UCSD-AML1 (cell line): ENCODE measurements around the gene LRBA.
"Not testable (repeated sequence)": the region's sequence is repeated elsewhere in the genome, so short reads cannot be mapped to it uniquely, and the experiment has no call there.

Experiments
- DNase-seq: peaks from one replicate; lab custom pipeline; 2025; ENCODE audit not compliant: unreplicated experiment; lab: John Stamatoyannopoulos, UW

Gene LRBA

GRCh38 chr4:150534818-150535217, 480.3 kb downstream of the LRBA start:
- DNase-seq: no peak

GRCh38 chr4:150533673-150534072, 481.4 kb downstream of the LRBA start:
- DNase-seq: no peak

- no peak for DNase-seq
Observed at GRCh38 chr4:150525321-150525868, 489.7 kb downstream of the LRBA start.

- no peak for DNase-seq
Observed at GRCh38 chr4:150518559-150518958, 496.5 kb downstream of the LRBA start.

- DNase-seq: no peak
Observed at GRCh38 chr4:150515135-150515534, 499.9 kb downstream of the LRBA start.

- no peak for DNase-seq
Observed at GRCh38 chr4:150514709-150515108, 500.4 kb downstream of the LRBA start.

- no peak for DNase-seq
Observed at GRCh38 chr4:150510176-150510865, 504.8 kb downstream of the LRBA start.

- not testable (repeated sequence) for DNase-seq
Observed at GRCh38 chr4:150507656-150508055, 507.4 kb downstream of the LRBA start.

- DNase-seq: no peak
Observed at GRCh38 chr4:150501983-150502382, 513.1 kb downstream of the LRBA start.

GRCh38 chr4:150501009-150501727, 513.9 kb downstream of the LRBA start:
- no peak for DNase-seq

GRCh38 chr4:150497612-150498011, 517.5 kb downstream of the LRBA start:
- DNase-seq: no peak

- no peak for DNase-seq
Observed at GRCh38 chr4:150495550-150495949, 519.5 kb downstream of the LRBA start.

- DNase-seq: no peak
Observed at GRCh38 chr4:150493851-150494250, 521.2 kb downstream of the LRBA start.

GRCh38 chr4:150491132-150492049, 523.7 kb downstream of the LRBA start:
- no peak for DNase-seq

- DNase-seq: no peak
Observed at GRCh38 chr4:150482581-150482980, 532.5 kb downstream of the LRBA start.

GRCh38 chr4:150479657-150480056, 535.4 kb downstream of the LRBA start:
- no peak for DNase-seq

GRCh38 chr4:150477869-150478268, 537.2 kb downstream of the LRBA start:
- DNase-seq: no peak

- no peak for DNase-seq
Observed at GRCh38 chr4:150476776-150477175, 538.3 kb downstream of the LRBA start.

- DNase-seq: no peak
Observed at GRCh38 chr4:150475763-150476162, 539.3 kb downstream of the LRBA start.

GRCh38 chr4:150464523-150464922, 550.6 kb downstream of the LRBA start:
- no peak for DNase-seq

- no peak for DNase-seq
Observed at GRCh38 chr4:150462743-150463142, 552.3 kb downstream of the LRBA start.
